Bronchus fibroblast of lung (primary cell): ENCODE measurements around the gene ABCC4. TPM values are rescaled to one million over a fixed set of nuclear protein-coding genes. Genes with fewer than 3 reads are reported as not detected.

Experiments
- total RNA-seq: library from RNA; depleted of rRNA; stranded (reverse); fragments of >200 nt; gene quantifications from 2 replicates; pipeline ENCODE4 v1.2.3, GENCODE V29; 2015

ABCC4 gene
- total RNA-seq = 19.0 and 22.2 TPM in 2 replicates

GRCh38 chr13:95301183-95301967, at the start of gene ABCC4:
ABCC4 (minus strand) TSS chr13:95301451; CDS start chr13:95301314, 137 bp downstream.

